A549 treated with CpdA at 1 μM for 4 hours (cell line): ENCODE data around the gene NKAPL. TPM values are rescaled to one million over a fixed set of nuclear protein-coding genes. Genes with fewer than 3 reads are reported as not detected.

Experiments used
- total RNA-seq: library from RNA; stranded (reverse); fragments of 200-300 nt; extraction: Qiagen RNA extraction; gene quantifications from 5 replicates; pipeline ENCODE4 v1.2.3, GENCODE V29; 2022; ENCODE audit warnings: low read depth

The NKAPL gene
- not detected in 5 replicates for total RNA-seq

DNA sequence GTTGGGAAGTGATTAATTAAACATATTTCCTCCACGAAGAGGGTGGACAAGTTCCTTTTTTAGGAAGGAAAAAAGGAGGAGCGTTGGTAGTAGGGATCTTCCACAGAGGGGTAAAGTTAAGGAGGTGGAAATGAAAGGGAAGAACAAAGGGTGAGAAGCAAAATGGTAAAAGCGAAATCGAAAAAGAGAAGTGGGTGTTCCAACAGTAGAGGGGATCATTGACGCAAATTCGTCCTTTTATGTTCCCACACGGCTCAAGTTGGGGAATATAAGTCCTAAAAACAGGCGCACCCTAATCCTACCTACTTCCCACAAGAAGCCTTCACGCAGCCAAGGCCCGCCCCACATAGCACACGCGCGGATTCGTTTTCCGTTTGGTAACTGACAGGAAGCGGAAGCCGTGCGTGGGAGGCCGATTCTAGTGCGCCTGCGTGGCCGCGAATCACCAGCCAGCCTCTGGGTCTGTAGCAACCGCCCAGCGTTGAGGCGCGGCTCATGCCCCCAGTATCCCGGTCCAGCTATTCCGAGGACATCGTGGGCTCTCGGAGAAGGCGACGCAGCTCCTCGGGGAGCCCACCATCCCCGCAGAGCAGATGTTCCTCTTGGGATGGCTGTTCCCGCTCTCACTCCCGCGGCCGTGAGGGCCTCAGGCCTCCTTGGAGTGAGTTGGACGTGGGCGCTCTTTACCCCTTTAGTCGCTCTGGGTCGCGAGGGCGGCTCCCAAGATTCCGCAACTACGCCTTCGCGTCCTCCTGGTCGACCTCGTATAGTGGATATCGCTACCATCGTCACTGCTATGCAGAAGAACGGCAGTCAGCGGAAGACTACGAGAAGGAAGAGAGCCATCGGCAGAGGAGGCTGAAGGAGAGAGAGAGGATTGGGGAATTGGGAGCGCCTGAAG is at the start of gene NKAPL:
NKAPL (plus strand) TSS at position 421 of the 901 bp plus-strand sequence; CDS start at position 496, 75 bp downstream.

DNA sequence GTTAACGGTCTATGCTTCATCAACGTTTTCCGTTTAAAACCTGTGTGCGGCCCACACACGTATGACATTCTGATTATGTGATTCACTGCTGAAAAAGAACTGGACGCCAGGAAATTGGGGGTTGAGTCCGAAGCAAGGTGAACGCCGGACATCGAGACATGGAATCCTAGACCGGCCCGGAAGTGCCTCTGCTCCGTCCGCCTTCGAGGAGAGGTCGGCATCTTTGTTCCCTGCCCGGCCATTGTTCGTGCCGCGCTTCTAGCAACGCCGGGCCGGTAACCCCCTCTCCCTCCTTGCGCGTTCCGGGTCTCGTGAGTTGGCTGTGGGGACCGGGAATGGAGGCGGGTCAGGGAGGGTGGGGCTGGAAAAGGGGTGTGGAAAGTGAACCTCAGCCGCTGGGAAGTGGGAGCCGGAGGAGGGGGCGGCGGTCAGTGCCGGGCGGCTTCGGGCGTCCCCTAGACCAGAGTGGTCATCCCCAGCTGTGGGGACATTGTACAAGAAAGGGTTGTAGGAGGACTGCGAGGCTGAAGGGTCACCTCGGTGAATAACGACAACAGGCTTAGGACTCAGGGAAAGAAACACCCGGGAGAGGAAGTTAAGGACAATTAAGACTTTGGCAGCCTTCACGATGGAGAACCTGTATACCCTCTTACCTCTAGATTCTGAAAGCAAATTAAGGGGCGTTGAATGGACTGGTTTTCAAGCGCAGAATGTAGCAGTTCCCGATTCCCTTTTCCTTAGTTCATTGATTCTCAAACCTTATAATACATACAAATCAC is 33.9 kb upstream of the NKAPL start, which contains the start of gene ZSCAN9:
ZSCAN9 (plus strand) TSS at position 220 of the 779 bp plus-strand sequence. CDS start 1,810 bp downstream, outside the sequence.

DNA sequence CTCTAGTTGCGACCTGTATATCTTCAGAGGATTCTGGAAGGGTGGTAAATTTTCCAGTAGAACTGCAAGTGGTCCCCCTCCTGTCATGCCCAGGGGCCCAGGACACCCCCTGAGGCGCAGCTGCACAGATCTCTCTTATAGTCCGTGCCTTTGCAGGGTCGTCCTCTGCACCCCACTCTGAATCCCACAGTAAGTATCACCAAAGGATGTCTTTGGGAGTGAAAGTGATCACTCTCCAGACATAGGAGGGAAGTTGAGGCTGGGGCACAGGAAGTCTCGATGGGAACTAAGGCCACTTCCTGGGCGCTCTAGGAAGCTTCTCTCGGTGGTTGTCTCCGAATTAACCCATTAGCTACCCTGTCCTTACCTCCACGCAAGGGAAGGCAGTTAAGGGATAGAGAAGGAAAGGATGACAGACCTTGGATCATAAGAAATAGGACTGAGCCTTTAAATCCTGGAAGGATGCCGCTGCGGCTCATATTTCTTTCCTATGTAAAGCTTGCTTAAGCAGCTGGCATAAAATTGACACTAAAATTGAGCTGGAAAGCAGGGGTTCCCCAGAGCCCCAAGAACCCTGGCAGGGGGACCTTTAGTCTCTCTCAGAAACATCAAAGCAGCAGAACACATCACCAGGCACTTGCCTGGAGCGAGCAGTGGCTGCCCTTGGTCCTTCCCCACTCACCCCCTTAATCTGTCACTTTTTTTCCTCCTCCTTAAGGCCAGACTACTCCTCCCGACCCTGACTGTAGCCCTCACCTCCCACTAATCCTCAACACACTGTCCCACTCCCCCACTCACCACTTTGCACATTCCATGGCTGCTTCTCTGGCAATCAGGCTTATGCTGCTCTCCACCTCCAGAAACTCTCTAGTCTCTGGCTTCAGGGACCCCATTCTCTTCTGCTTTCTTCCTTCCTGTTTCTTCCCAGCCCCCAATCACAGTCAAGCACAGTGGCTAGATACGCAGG is 6.8 kb upstream of the NKAPL start, which contains the start of gene ZKSCAN4:
ZKSCAN4 (minus strand) TSS at position 261 of the 967 bp plus-strand sequence. CDS start 289 bp downstream, outside the sequence.

DNA sequence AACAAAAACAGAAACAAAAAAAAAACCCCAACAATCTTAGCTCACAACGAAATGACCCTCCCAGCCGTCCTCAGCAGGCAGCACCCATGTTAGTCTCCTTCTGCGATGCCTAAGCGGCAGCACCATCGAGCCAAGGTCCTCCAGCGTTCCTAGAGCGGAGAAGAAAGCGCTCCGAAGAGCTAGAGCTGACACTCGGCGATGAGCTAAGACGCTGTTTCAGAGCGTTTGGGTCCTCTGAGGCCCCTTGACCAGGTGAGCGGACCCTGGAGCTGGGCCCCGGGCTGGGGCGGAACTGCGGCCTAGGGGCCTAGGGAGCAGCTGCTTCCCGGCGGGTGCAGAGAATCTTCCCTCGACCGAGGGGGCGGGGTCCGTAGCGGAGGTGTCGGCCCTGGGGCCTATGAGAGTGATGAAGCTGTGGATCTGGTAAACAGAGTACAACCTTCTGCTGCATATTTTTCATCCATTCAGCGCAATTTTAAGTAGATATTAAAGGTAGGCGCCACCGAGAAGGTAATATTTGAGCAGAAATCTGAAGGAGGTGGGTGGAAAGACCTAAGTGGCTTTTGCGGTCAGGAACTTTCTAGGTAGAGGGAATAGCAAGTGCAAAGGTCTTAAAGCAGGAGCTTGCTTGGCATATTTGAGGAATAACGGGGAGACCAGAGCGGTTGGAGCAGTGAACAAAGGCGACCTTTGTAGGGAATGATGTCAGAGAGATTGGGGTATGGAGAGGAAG is 8.0 kb downstream of the NKAPL start, which contains the start of gene ZSCAN26:
ZSCAN26 (plus strand) TSS at position 182 of the 733 bp plus-strand sequence. CDS start 4,777 bp downstream, outside the sequence.

DNA sequence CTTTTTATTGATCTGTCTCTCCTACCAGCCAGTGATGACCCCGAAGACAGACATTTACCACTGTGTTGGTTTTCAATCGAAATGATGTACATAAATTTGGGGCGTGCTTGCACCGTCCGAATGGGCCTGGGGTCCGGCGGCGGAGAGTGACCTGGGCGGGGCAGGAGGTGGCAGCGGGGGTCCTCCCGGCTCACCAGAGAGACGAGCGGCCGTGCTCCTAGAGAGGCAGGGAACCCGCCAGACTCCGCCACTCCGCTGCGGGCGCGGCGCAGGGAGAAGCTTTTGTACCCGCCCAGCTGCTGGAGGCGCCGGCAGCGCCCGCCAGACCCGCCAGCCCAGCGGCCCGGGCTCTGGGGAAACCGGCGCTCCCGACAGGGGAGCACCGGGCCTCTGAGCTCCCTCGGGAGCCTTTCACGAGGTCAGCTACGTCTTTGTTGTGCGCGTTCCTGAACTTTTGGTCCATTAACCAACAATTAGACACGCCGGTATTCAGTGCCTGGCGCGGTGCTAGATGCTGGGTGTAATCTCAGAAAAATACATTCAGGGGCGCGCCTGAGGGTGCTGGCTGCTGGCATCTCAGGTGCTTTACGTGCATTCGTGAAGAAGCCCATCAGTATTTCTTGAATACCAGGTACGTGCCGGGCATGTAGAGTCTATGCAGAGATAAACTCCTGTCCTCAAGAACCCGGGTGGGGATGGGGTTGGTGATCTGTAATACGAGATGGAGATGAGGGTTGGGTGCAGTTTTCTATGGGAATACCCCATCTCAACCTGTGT is 22.4 kb downstream of the NKAPL start, which contains the start of gene PGBD1:
PGBD1 (plus strand) TSS at position 285 of the 777 bp plus-strand sequence. CDS start 2,242 bp downstream, outside the sequence.

Other genes with a start within 250 kb of the NKAPL start
- gene ZNF165, start 178.7 kb upstream of the NKAPL start, total RNA-seq, result 1.1 to 1.4 TPM (median 1.3 TPM) in 5 replicates
- gene ZSCAN16, start 134.7 kb upstream of the NKAPL start, total RNA-seq, result 3.9 to 4.5 TPM (median 4.0 TPM) in 5 replicates
- gene ZKSCAN8, start 117.4 kb upstream of the NKAPL start, total RNA-seq, result 4.0 to 6.0 TPM (median 5.4 TPM) in 5 replicates
- 6.1 to 7.8 TPM (median 7.3 TPM) in 5 replicates for gene ZSCAN9, start 34.0 kb upstream of the NKAPL start, total RNA-seq
- gene ZKSCAN4, start 7.0 kb upstream of the NKAPL start, total RNA-seq, result 2.3 to 3.1 TPM (median 2.6 TPM) in 5 replicates
- 5.4 to 9.8 TPM (median 6.2 TPM) in 5 replicates for gene ZSCAN26, start 7.8 kb downstream of the NKAPL start, total RNA-seq
- gene PGBD1, start 22.3 kb downstream of the NKAPL start, total RNA-seq, result 4.4 to 6.0 TPM (median 4.7 TPM) in 5 replicates
- gene ZSCAN31, start 76.9 kb downstream of the NKAPL start, total RNA-seq, result 2.0 to 3.8 TPM (median 2.7 TPM) in 5 replicates
- 1.7 to 2.1 TPM (median 2.0 TPM) in 5 replicates for gene ZKSCAN3, start 90.7 kb downstream of the NKAPL start, total RNA-seq
- 1.1 to 2.5 TPM (median 1.5 TPM) in 5 replicates for gene ZSCAN12, start 140.4 kb downstream of the NKAPL start, total RNA-seq
- not detected in 5 replicates for gene ZSCAN23, start 184.2 kb downstream of the NKAPL start, total RNA-seq